Endothelial cell of umbilical vein (primary cell): ENCODE results near the gene SMIM33. TPM values are rescaled to one million over a fixed set of nuclear protein-coding genes. Genes with fewer than 3 reads are reported as not detected.
A peak's percentile ranks its signal among the peaks of the same experiment; 100 is the strongest.
"Not testable (repeated sequence)": the region's sequence is repeated elsewhere in the genome, so short reads cannot be mapped to it uniquely, and the experiment has no call there.

Source experiments
- BruUV-seq: library from RNA; stranded (reverse); fragments of 400-500 nt; replicated peaks from 2 replicates; lab custom pipeline; 2021; lab: Mats Ljungman, UMichigan
- CTCF ChIA-PET: fragments of 300-600, 350-600 bp; sonication (Branson Sonifier 250); formaldehyde crosslinking; loops from one replicate; lab custom pipeline; 2021; ENCODE audit warnings: antibody characterized with exemption, inconsistent platforms; lab: Charles Lee
- POLR2A ChIA-PET: fragments of 300-600, 350-600 bp; sonication (Branson Sonifier 250); formaldehyde crosslinking; loops from one replicate; lab custom pipeline; 2021; ENCODE audit warnings: antibody characterized with exemption, inconsistent platforms; lab: Charles Lee
- DNase-seq: peaks from one replicate; pipeline ENCODE4 v3.0.0-alpha.2; 2011; ENCODE audit warnings: low read depth, low spot score
- FAIRE-seq: peaks from 2 replicates; lab custom pipeline; 2011; peaks lifted over from hg19 to GRCh38; lab: Jason Lieb, UNC
- H2AFZ ChIP-seq: 2 replicates; pipeline ENCODE4 v1.6.0; 2012; ENCODE audit warnings: low read depth, low read length, control low read depth, inconsistent platforms
- H3K27ac ChIP-seq: 2 replicates; pipeline ENCODE4 v1.5.1; 2011; ENCODE audit warnings: low read depth, mild to moderate bottlenecking, control low read depth, low read length, moderate library complexity; ENCODE audit not compliant: insufficient read depth
- H3K27me3 ChIP-seq, 2 experiments: 2 replicates each; pipeline versions ENCODE4 v1.6.0 to v1.6.1; 2011; ENCODE audit warnings: low read length in 2 of 2, mixed read lengths in 1 of 2; ENCODE audit not compliant: control insufficient read depth in 2 of 2, insufficient read depth in 2 of 2
- H3K36me3 ChIP-seq, 2 experiments: 2 replicates in 1 of 2; 3 replicates in 1 of 2; pipeline ENCODE4 v1.5.1; 2011; ENCODE audit warnings: low read length in 2 of 2, mild to moderate bottlenecking in 1 of 2, moderate library complexity in 1 of 2; ENCODE audit not compliant: control insufficient read depth in 2 of 2, insufficient read depth in 2 of 2; ENCODE audit errors: extremely low read depth in 1 of 2
- H3K4me1 ChIP-seq: 3 replicates; pipeline ENCODE4 v1.5.1; 2011; ENCODE audit warnings: mild to moderate bottlenecking, low read length; ENCODE audit not compliant: control insufficient read depth, insufficient read depth; ENCODE audit errors: extremely low read depth
- H3K4me2 ChIP-seq: 2 replicates; pipeline ENCODE4 v1.6.1; 2011; ENCODE audit warnings: low read length, control low read depth, mixed read lengths; ENCODE audit not compliant: insufficient read depth
- H3K4me3 ChIP-seq, 3 experiments: fragments of 200-600 bp in 1 of 3; sonication (generic), shearing (Covaris generic) in 1 of 3; replicated peaks in 1 of 3; 2 replicates each; pipeline ENCODE4 v1.5.1; 2011 to 2016; ENCODE audit warnings: control low read depth in 3 of 3, low read length in 3 of 3, mild to moderate bottlenecking in 2 of 3, inconsistent platforms in 1 of 3, low read depth in 1 of 3, moderate library complexity in 1 of 3; ENCODE audit not compliant: insufficient read depth in 1 of 3
- H3K79me2 ChIP-seq: 2 replicates; pipeline ENCODE4 v1.6.0; 2012; ENCODE audit warnings: low read length, inconsistent platforms; ENCODE audit not compliant: control insufficient read depth, insufficient read depth
- H3K9ac ChIP-seq: replicated peaks from 2 replicates; pipeline ENCODE3; 2011; ENCODE audit warnings: low read length, control low read depth; ENCODE audit not compliant: insufficient read depth; ENCODE audit errors: extremely low read depth
- H3K9me1 ChIP-seq: replicated peaks from 3 replicates; pipeline ENCODE4 v1.6.0; 2011; ENCODE audit warnings: mild to moderate bottlenecking, low read length; ENCODE audit not compliant: control insufficient read depth, insufficient read depth; ENCODE audit errors: extremely low read depth
- H3K9me3 ChIP-seq: replicated peaks from 2 replicates; pipeline ENCODE4 v1.5.1; 2012; ENCODE audit warnings: low read length, inconsistent platforms; ENCODE audit not compliant: control insufficient read depth, insufficient read depth
- H4K20me1 ChIP-seq: replicated peaks from 2 replicates; pipeline ENCODE3; 2011; ENCODE audit warnings: mild to moderate bottlenecking, low read length; ENCODE audit not compliant: control insufficient read depth, insufficient read depth; ENCODE audit errors: extremely low read depth
- EZH2 ChIP-seq: IDR thresholded peaks from 2 replicates; pipeline ENCODE4 v1.6.1; 2012; ENCODE audit warnings: borderline replicate concordance, low read depth, mild to moderate bottlenecking, moderate library complexity, low read length, inconsistent platforms; ENCODE audit not compliant: severe bottlenecking
- FOS ChIP-seq: IDR thresholded peaks from 2 replicates; pipeline ENCODE4 v1.6.1; 2011; ENCODE audit warnings: mild to moderate bottlenecking, low read length, moderate library complexity, borderline replicate concordance; ENCODE audit not compliant: insufficient read depth
- GATA2 ChIP-seq: IDR thresholded peaks from 2 replicates; pipeline ENCODE4 v1.7.0; 2011; ENCODE audit warnings: low read depth, mild to moderate bottlenecking, moderate library complexity, mixed read lengths, low read length; ENCODE audit not compliant: insufficient read length, insufficient read depth
- JUN ChIP-seq: IDR thresholded peaks from 2 replicates; pipeline ENCODE4 v1.6.1; 2011; ENCODE audit warnings: borderline replicate concordance, low read depth; ENCODE audit not compliant: insufficient read length, insufficient read depth
- MYC ChIP-seq: IDR thresholded peaks from one replicate; pipeline ENCODE4 v1.6.1; 2011; ENCODE audit warnings: mild to moderate bottlenecking, low read depth, low read length
- POLR2A ChIP-seq: IDR thresholded peaks from 2 replicates; pipeline ENCODE4 v1.6.1; 2012; ENCODE audit warnings: low read depth, mild to moderate bottlenecking, control low read depth, low read length
- POLR2AphosphoS5 ChIP-seq: IDR thresholded peaks from 2 replicates; pipeline ENCODE4 v1.6.1; 2012; ENCODE audit warnings: low read depth, mild to moderate bottlenecking, control low read depth, low read length, moderate library complexity; ENCODE audit not compliant: insufficient read depth
- dilution Hi-C: fragments of 300-500 bp; cut with MboI; formaldehyde crosslinking; loops from one replicate; pipeline ENCODE4 v1.15.0; 2019; ENCODE audit warnings: low sequenced_read_pairs; ENCODE audit not compliant: extremely low pct_ligation_motif_present
- intact Hi-C: fragments of 100-400 bp; cut with micrococcal nuclease; formaldehyde crosslinking; loops from one replicate; pipeline ENCODE4 v1.10.0; 2022
- polyA plus RNA-seq, 4 experiments: library from polyadenylated mRNA; depleted of rRNA in 3 of 4; stranded (reverse) in 3 of 4; unstranded in 1 of 4; fragments of >200 nt; gene quantifications; 2 replicates each; pipeline versions ENCODE4 v1.2.1 to v1.2.3, GENCODE V29; 2011 to 2012; ENCODE audit warnings: missing spikeins in 1 of 4
- total RNA-seq: library from RNA; stranded (reverse); gene quantifications from 2 replicates; pipeline ENCODE4 v1.2.3, GENCODE V29; 2021

Gene SMIM33
- total and polyA plus RNA-seq, 2 donors (not counting 3 experiments of a cell fraction or from before 2014, with no cell fraction given) = not detected

DNA sequence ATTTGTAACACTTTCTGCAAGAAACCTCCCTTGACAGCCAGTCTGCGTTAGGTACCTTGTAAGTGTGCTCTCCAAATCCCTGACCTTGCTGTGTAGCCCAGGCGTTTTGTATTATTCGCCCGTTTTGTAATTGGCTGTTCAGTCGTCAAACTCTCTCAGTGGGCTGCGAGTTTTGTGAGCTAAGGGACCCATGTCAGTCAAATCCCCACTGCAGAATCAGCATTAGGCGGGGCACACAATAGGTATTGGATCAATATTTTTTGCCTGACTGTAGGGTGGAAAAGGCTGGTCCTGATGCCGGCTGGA, 32.1 kb upstream of the SMIM33 start:
- intact Hi-C loops = no loop called here
- no peak for FAIRE-seq
- no peak overlapping the region for H2AFZ ChIP-seq

DNA sequence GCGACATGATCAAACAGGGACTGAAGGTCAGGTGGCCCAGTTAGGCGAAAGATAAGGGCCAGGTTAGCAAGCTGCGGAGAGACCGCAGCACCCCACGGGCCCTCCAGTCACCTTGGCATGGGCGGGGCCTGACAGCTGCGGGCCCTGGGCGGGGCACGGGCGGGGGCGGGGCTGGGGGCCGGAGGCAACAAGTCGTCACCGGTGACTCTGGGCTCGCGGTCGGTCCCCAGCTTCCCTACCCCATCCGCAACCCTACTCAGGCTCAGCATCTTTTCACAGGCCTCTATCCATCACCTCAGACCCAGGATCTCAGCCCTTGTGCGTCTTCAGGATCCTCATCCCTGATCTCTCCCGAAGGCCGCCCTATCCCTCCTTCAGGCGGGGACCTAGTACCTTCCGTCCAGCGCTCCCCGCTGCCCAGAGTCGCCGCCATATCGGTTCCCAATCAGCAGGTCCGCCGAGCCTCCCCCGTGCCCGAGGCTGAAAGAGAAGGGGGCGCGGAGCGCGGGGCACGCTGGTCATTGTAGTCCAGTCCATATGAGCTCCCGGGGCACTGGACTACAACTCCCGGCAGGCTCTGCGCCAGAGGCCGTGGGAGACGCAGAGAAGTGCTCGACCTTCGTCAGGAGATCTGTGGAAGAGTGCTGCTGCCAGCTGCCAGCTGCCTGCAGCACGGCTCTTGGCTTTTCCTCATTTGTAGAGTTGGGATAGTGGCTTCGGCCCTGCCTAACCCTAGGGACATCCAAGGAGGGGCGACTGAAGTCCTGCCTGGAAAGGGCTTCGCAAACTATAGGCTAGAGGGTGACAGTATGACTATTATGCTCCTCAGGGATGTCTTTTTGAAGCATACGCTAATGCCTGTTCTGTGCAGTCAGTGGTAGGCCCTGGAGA, 31.5 kb upstream of the SMIM33 start, which contains the start of gene DNAJC18:
Gene DNAJC18, minus strand, starts transcription at position 513 of the 891 bp plus-strand sequence. Its CDS starts 80 bp downstream, at position 433.
- FAIRE-seq = peak; percentile 79

More for the DNA sequence above, 32.1 kb upstream of the SMIM33 start:
- Histone ChIP-seq H3K4me2 (peak overlapping the region; percentile 46), H3K27me3 (no peaks in the 10 kb centered on the region), H3K27ac (no peak overlapping the region), H3K79me2 (no peaks in the 10 kb centered on the region), H4K20me1 (no peaks in the 10 kb centered on the region), H3K9ac (no peak overlapping the region), H3K9me3 (no peaks in the 10 kb centered on the region), H3K4me1 (peaks cover 23% of the 10 kb centered on the region), H3K4me3 (peak overlapping the region in 2 of 3 experiments; percentile 24 to 66), H3K36me3 (peaks cover 3 to 11% of the 10 kb centered on the region in 2 experiments), H3K9me1 (no peaks in the 10 kb centered on the region)
- BruUV-seq = no TSS peak
- TF ChIP-seq FOS = no peak
- TF ChIP-seq POLR2A = no peak
- no peak for TF ChIP-seq MYC
- no peak for TF ChIP-seq JUN
- no peak for TF ChIP-seq POLR2AphosphoS5
- TF ChIP-seq EZH2 = no peak
- DNase-seq = no peak
- CTCF ChIA-PET = interaction anchor here (1.3 to 1.5 kb wide), 3 partner anchors 15 to 75 kb away, joined by 3 to 12 read pairs (median 8); no protein-coding TSS in a partner anchor
- POLR2A ChIA-PET = interaction anchor here (0.7 to 1.5 kb wide), 5 partner anchors 9 to 75 kb away, joined by 3 to 6 read pairs (median 5); partner anchors contain the start of genes ECSCR and STING1
- dilution Hi-C loops = no loop called here

GRCh38 chr5:139440416-139440815, 30.4 kb upstream of the SMIM33 start:
- peaks cover 41% of the 10 kb centered on the region for H3K4me1 ChIP-seq
- H3K4me3 ChIP-seq, POLR2A ChIA-PET, dilution Hi-C loops, H3K9ac ChIP-seq, intact Hi-C loops, H4K20me1 ChIP-seq, DNase-seq, H3K9me1 ChIP-seq, H3K9me3 ChIP-seq, H3K27me3 ChIP-seq, H3K27ac ChIP-seq, FAIRE-seq, H2AFZ ChIP-seq, H3K4me2 ChIP-seq, H3K79me2 ChIP-seq, BruUV-seq: not testable (repeated sequence)
- peaks cover 0 to 11% of the 10 kb centered on the region in 2 experiments for H3K36me3 ChIP-seq
- CTCF ChIA-PET = interaction anchor here (1.0 kb wide), 1 partner anchor 73 kb away, joined by 3 read pairs; no protein-coding TSS in a partner anchor

More for the DNA sequence above, 31.5 kb upstream of the SMIM33 start, which contains the start of gene DNAJC18:
- ChIA-PET POLR2A (interaction anchor here (0.5 to 1.5 kb wide), 8 partner anchors 9 to 1340 kb away, joined by 3 to 6 read pairs (median 4); partner anchors contain the start of genes ECSCR and STING1), CTCF (interaction anchor here (1.0 to 1.5 kb wide), 4 partner anchors 16 to 122 kb away, joined by 3 to 12 read pairs (median 6); partner anchors contain the start of gene UBE2D2)
- H3K4me3 ChIP-seq = peak within 1 kb of the TSS; percentile 42 to 66 (median 54)
- no peaks in the 10 kb centered on the region for H3K27me3 ChIP-seq
- peak within 1 kb of the TSS; percentile 83 for H3K27ac ChIP-seq
- no peaks in the 10 kb centered on the region for H3K9me3 ChIP-seq
- H3K9me1 ChIP-seq = no peaks in the 10 kb centered on the region
- peak within 1 kb of the TSS; percentile 57 for H3K4me2 ChIP-seq
- peaks cover 29% of the 10 kb centered on the region for H3K4me1 ChIP-seq
- peak; percentile 88 for DNase-seq
- H4K20me1 ChIP-seq = no peaks in the 10 kb centered on the region
- H2AFZ ChIP-seq = peak within 1 kb of the TSS; percentile 44
- H3K79me2 ChIP-seq = no peaks in the 10 kb centered on the region
- TF ChIP-seq FOS = no peak
- peak; percentile 65 for TF ChIP-seq POLR2AphosphoS5
- peak; percentile 49 for TF ChIP-seq POLR2A
- TF ChIP-seq GATA2 = no peak
- intact Hi-C loops (no loop called here), dilution Hi-C loops (no loop called here)
- H3K9ac ChIP-seq = peak within 1 kb of the TSS; percentile 90
- BruUV-seq = TSS peak; percentile 70
- H3K36me3 ChIP-seq = peaks cover 3 to 11% of the 10 kb centered on the region in 2 experiments
